ENCODE data around the gene SLC66A2. TPM values are rescaled to one million over a fixed set of nuclear protein-coding genes. Genes with fewer than 3 reads are reported as not detected.

SLC66A2 gene
- total and polyA plus RNA-seq, 10 of the 15 experiments (the other 5 are each of a cell fraction or from before 2014, with no cell fraction given): 0.69 to 42.5 (median 14.8) TPM

- TF ChIP-seq, protein P1, sequence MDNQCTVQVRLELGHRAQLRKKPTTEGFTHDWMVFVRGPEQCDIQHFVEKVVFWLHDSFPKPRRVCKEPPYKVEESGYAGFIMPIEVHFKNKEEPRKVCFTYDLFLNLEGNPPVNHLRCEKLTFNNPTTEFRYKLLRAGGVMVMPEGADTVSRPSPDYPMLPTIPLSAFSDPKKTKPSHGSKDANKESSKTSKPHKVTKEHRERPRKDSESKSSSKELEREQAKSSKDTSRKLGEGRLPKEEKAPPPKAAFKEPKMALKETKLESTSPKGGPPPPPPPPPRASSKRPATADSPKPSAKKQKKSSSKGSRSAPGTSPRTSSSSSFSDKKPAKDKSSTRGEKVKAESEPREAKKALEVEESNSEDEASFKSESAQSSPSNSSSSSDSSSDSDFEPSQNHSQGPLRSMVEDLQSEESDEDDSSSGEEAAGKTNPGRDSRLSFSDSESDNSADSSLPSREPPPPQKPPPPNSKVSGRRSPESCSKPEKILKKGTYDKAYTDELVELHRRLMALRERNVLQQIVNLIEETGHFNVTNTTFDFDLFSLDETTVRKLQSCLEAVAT (IDR thresholded peaks at IDR 0.05): no peak; the same call in 1 of the 2 replicates
- TF ChIP-seq ZNF622 (IDR thresholded peaks at IDR 0.05) (no peak), BCL11A (IDR thresholded peaks at IDR 0.05; ENCODE audit: low read depth, low read length) (no peak), BHLHE40 (IDR thresholded peaks at IDR 0.05; ENCODE audit: borderline replicate concordance in 1 of 2, low read depth in 2 of 2, low read length in 1 of 2) (peak in 1 of 2 experiments; percentile 82; a peak in 1 of 4 replicates), JUND (IDR thresholded peaks at IDR 0.05; ENCODE audit: low read depth, low read length) (no peak), RAD51 (IDR thresholded peaks at IDR 0.05) (no peak), ESRRA (IDR thresholded peaks at IDR 0.05; ENCODE audit: low read length) (no peak), TARDBP (IDR thresholded peaks at IDR 0.05; ENCODE audit: borderline replicate concordance) (no peak), IKZF1 (conservative IDR thresholded peaks at IDR 0.05) (peak; percentile 55; the same call in 1 of the 2 replicates), SMAD5 (IDR thresholded peaks at IDR 0.05; ENCODE audit: low read depth) (peak; percentile 75; the same call in 1 of the 2 replicates), MTA2 (IDR thresholded peaks at IDR 0.05; ENCODE audit: low read depth) (no peak), YBX1 (IDR thresholded peaks at IDR 0.05) (no peak), GATAD2B (conservative IDR thresholded peaks at IDR 0.05; ENCODE audit: low read depth) (no peak), STAT1 (conservative IDR thresholded peaks at IDR 0.05) (no peak), CHD2 (IDR thresholded peaks at IDR 0.05; ENCODE audit: borderline replicate concordance, low read depth, low read length) (0 out of 2 replicates have a peak, but pooled peaks have one; percentile 14), CEBPB (IDR thresholded peaks at IDR 0.05; ENCODE audit: borderline replicate concordance in 1 of 2, low read depth in 2 of 2, low read length in 2 of 2) (no peak), CREB1 (IDR thresholded peaks at IDR 0.05; ENCODE audit: low read depth) (peak; percentile 95), SRF (IDR thresholded peaks at IDR 0.05; ENCODE audit: low read depth in 2 of 2, low read length in 2 of 2) (no peak), NR2C1 (IDR thresholded peaks at IDR 0.05) (no peak), IRF4 (IDR thresholded peaks at IDR 0.05; ENCODE audit: low read depth, low read length) (no peak), HCFC1 (IDR thresholded peaks at IDR 0.05; ENCODE audit: low read length) (peak; percentile 46; the same call in 1 of the 2 replicates), TAF1 (IDR thresholded peaks at IDR 0.05; ENCODE audit: borderline replicate concordance, low read depth, low read length) (peak; percentile 65; the same call in 1 of the 2 replicates), BACH1 (IDR thresholded peaks at IDR 0.05; ENCODE audit: borderline replicate concordance) (peak; percentile 68; the same call in 1 of the 2 replicates), PML (IDR thresholded peaks at IDR 0.05; ENCODE audit: low read length) (0 out of 2 replicates have a peak, but pooled peaks have one; percentile 67)
- TF ChIP-seq, protein P2, sequence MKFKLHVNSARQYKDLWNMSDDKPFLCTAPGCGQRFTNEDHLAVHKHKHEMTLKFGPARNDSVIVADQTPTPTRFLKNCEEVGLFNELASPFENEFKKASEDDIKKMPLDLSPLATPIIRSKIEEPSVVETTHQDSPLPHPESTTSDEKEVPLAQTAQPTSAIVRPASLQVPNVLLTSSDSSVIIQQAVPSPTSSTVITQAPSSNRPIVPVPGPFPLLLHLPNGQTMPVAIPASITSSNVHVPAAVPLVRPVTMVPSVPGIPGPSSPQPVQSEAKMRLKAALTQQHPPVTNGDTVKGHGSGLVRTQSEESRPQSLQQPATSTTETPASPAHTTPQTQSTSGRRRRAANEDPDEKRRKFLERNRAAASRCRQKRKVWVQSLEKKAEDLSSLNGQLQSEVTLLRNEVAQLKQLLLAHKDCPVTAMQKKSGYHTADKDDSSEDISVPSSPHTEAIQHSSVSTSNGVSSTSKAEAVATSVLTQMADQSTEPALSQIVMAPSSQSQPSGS (IDR thresholded peaks at IDR 0.05; ENCODE audit: low read length): no peak
- TF ChIP-seq, protein P3, sequence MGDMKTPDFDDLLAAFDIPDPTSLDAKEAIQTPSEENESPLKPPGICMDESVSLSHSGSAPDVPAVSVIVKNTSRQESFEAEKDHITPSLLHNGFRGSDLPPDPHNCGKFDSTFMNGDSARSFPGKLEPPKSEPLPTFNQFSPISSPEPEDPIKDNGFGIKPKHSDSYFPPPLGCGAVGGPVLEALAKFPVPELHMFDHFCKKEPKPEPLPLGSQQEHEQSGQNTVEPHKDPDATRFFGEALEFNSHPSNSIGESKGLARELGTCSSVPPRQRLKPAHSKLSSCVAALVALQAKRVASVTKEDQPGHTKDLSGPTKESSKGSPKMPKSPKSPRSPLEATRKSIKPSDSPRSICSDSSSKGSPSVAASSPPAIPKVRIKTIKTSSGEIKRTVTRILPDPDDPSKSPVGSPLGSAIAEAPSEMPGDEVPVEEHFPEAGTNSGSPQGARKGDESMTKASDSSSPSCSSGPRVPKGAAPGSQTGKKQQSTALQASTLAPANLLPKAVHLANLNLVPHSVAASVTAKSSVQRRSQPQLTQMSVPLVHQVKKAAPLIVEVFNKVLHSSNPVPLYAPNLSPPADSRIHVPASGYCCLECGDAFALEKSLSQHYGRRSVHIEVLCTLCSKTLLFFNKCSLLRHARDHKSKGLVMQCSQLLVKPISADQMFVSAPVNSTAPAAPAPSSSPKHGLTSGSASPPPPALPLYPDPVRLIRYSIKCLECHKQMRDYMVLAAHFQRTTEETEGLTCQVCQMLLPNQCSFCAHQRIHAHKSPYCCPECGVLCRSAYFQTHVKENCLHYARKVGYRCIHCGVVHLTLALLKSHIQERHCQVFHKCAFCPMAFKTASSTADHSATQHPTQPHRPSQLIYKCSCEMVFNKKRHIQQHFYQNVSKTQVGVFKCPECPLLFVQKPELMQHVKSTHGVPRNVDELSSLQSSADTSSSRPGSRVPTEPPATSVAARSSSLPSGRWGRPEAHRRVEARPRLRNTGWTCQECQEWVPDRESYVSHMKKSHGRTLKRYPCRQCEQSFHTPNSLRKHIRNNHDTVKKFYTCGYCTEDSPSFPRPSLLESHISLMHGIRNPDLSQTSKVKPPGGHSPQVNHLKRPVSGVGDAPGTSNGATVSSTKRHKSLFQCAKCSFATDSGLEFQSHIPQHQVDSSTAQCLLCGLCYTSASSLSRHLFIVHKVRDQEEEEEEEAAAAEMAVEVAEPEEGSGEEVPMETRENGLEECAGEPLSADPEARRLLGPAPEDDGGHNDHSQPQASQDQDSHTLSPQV (IDR thresholded peaks at IDR 0.05): no peak
Measured at GRCh38 chr18:79988451-79989194, 37.2 kb upstream of the SLC66A2 start, which contains the start of gene TXNL4A (continued).

All from GM12878 (cell line).